NCI-H82 (cell line): ENCODE results near the gene WDCP.

Experiments
- DNase-seq: peaks from one replicate; lab custom pipeline; 2025; lab: John Stamatoyannopoulos, UW

Gene WDCP

DNA sequence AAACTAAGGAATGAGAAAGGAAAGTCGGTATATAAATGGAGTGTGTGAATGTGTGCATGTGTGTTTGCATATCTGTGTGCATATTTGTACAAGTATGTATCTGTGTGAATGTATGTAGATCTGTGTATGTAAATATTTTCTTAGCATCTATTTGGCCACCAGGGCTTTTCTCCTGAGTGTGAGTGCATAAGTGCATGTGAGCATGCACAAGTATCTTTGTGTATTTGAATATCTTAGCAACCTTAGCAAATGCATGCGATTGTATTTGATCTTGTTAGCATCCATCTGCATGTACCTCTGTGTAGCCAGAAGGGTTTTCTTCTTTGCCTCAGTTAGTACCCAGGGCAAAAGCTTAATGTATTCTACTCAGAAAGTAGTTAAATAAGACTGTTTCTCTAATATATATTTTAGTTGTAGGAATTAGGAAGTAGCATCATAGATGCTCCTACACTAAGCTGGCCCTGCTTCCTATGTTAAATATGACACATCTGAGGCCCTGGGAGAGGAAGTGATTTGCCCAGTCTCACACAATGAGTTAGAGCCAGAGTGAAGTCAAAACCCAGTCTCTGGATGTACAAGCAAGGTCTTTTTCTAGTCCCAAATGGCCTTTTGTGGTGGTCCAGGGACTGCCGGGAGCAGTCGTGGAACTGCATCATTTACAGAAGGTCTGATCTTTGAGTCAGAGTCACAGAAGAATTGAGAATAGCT lies 11.5 kb upstream of the WDCP start:
- DNase-seq, result no peak

- DNase-seq, result no peak
These were observed 8.6 kb upstream of the WDCP start for GRCh38 chr2:24055750-24056149.

GRCh38 chr2:24054366-24055010 lies 7.3 kb upstream of the WDCP start:
- DNase-seq, result no peak

GRCh38 chr2:24052951-24053350 lies 5.8 kb upstream of the WDCP start:
- no peak for DNase-seq

GRCh38 chr2:24051833-24052232 lies 4.6 kb upstream of the WDCP start:
- DNase-seq, result no peak

DNA sequence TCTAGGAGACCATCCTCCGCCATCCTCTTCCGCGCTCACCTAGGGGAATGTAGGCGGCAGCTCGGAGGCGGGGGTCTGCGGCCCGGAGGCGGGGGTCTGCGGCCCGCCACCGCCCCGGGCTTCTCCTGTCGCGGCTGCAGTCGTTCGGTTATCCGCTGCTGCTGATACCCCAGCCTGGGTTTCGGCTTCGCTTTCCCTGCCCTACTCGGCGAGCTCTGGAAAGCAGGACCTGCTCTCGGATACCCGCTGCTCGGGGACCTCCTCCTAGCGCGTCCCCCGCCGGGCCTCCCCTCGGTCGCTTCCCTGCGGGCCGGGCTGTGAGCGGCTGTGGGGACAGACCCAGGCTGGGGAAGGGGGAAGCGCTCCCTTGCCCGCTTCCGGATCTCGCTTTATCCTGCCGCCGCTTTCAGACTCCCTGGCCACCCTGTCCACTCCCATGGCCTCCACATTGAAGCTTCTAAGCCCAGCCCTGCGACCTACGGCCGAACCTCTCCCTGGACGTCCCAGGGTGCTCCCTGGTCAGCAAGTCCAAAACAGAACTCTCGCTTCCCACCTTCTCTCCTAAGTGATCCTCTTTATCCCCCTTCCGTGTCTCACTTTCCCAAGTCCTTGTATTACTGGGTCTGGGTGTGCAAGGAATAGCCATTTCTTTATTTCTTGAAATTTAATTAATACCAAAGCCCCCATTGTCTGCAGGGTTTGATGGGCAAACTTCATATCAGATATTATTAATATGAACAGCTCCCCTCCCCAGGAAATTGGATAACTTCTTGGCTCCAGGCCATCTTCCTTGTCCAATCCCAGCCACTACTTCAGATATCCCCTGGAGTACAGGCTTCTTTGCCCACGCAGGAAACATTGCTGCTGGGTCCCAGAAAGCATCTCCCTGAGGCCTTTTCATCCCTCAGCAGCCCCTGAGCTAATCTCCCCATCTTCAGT lies 3.1 kb upstream of the WDCP start:
- DNase-seq, result peak; percentile 50

DNA sequence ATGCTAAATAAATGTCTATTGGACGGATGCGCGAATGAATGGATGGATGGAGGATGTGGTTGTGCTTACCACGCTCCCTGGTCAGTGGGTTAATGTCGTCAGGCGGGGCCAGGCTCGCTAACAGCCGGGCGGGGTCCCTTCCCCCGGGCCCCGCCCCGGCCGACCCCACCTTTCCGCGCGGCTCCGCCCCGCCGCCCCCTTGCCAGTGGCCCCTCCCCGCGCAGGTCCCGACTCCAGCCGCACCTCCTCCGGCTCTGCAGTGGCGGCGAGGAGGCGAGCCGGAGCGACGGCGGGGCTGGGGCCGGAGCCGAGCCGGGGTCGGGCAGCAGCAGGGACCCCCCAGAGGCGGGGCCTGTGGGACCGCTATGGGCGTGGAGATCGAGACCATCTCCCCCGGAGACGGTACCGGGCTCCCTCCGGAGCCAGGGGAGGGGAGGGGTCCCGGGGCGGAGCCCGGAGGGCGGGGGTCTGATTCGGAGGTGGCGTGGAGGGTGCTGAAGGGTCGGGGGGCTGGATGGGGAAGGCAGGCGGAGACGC lies 2.4 kb upstream of the WDCP start, which contains the start of gene FKBP1B:
Gene FKBP1B, plus strand, starts transcription at position 257 of the 537 bp plus-strand sequence. Its CDS starts 109 bp downstream, at position 366.
- peak; percentile 92 for DNase-seq

DNA sequence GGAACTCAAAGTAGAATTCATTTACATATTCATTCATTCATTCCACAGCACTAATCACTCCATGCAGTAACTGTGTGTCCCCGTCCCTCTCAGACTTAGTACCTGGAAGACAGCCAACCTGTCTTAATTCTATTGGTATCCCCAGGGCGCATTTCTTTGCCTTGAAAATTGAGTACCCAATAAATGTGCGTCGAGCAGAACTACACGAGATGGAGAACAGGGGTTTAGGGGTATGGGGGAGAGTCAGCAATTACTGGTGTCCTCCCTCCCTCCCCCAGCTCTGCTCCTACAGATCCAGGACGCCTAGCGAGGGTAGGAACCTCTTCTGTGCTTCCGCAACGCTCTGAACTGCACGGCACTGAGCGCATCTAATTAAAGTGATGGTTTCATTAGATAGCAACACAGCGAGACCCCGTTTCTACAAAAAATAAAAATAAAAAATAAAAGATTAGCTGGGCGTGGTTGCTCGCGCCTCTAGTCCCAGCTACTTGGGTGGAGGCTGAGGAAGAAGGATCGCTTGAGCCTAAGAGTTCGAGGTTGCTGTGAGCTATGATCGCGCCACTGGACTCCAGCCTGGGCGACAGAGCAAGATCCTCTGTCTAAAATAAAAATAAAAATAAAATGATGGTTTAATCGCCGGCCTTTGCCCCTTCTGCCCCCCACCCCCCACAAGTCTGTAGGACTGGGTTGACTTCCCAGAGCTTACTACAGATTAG lies 1.7 kb upstream of the WDCP start:
- peak; percentile 61 for DNase-seq

DNA sequence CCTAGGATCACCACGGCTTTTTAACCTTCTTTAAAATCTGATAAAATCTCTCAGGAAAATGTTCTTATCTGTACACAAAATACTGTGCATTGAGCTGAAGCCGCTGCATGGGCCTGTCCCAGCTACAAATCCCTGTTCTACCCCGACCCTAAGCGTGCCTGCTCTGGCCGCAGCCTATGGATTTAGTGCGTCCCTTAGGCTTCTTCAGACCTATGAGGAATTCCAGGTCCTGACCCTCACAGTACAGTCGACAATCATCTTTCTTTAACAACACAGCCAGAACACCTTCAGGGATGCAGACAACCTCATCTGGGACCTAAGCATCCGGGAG lies 477 bp upstream of the WDCP start:
- no peak for DNase-seq

DNA sequence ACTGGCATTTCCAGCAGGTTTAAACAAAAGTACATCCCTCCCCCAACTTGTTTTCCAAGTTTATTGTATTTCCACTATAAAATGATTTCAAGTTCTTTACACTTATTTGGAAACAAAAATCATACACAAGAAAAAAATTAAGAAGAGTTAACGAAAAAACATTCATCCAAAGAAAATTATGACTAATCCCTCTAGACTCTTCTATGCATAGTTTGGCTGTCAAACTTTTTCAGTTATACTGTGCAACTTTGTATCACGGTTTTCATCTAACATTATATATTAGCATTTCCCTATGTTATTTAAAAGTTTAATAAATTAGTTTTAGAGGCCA lies 627 bp downstream of the WDCP start:
- DNase-seq, result no peak

DNA sequence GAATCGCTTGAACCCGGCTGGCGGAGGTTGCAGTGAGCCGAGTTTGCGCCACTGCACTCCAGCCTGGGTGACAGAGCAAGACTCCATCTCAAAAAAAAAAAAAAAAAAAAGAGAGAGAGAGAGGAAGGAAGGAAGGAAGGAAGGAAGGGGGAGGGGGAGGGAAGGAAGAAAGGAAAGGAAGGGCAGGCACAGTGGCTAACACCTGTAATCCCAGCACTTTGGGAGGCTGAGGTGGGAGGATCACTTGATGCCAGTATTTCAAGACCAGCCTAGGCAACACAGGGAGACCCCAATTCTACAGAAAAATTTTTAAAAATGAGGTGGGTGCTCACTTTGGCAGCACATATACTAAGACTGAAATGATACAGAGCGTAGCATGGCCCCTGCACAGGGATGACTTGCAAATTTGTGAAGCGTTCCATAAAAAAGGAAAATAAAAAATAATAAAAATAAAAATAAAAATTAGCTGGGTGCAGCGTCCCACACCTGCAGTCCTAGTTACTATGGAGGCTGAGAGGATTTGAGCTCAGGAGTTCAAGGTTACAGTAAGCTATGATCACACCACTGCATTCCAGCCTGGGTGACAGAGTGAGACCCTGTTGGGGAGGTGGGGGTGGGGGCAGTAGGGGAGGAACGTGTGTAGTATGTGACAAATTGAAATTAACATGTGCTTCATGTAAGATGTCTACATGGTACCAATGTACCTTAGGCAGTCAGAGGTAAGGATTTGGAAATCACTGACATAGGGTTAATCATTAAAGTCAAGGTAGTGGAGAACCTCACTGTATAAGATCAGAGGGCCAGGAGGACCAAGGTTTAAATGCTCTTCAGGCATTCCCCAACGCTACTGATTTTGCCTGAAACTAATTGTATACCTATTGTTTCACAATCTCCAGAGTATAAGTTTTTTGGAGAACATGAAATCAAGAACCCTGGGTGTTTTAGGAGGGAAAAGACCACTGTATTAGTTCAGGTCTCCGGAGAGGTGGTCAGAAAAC lies 1.4 kb downstream of the WDCP start:
- DNase-seq, result no peak

GRCh38 chr2:24043133-24043532 lies 4.1 kb downstream of the WDCP start:
- peak; percentile 26 for DNase-seq

DNA sequence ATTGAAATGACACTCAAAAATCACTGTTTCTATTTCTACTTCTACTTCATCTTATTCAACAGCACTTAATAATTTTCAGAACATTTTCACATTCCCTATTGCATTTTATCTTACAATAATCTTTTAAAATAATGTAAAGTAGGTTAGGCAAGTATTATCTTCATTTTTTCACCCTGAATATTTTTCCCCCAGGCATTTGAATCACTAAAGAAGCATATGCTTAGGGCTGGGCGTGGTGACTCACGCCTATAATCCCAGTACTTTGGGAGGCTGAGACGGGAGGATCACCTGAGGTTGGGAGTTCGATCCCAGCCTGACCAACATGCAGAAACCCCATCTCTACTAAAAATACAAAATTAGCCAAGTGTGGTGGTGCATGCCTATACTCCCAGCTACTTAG lies 6.7 kb downstream of the WDCP start:
- DNase-seq, result no peak

GRCh38 chr2:24038786-24039499 lies 8.2 kb downstream of the WDCP start:
- DNase-seq, result no peak

DNA sequence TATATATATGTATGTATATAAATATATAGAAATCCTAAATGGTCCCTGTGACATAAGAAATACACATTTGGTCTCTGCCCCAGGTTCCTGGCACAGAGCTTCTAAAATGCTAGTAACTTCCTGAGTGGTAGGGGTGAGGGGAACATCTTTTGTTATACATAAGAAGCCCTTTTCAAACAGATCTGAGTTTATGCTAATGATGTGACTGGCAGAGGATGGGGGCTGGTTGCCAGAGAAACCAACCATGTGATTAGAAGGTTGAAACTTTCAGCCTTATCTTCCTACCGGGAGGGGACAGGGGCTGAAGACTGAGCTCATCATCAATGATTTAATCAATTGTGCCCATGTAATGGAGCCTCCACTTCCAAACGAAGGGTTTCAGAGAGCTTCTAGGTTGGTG lies 21.0 kb downstream of the WDCP start:
- DNase-seq, result no peak

DNA sequence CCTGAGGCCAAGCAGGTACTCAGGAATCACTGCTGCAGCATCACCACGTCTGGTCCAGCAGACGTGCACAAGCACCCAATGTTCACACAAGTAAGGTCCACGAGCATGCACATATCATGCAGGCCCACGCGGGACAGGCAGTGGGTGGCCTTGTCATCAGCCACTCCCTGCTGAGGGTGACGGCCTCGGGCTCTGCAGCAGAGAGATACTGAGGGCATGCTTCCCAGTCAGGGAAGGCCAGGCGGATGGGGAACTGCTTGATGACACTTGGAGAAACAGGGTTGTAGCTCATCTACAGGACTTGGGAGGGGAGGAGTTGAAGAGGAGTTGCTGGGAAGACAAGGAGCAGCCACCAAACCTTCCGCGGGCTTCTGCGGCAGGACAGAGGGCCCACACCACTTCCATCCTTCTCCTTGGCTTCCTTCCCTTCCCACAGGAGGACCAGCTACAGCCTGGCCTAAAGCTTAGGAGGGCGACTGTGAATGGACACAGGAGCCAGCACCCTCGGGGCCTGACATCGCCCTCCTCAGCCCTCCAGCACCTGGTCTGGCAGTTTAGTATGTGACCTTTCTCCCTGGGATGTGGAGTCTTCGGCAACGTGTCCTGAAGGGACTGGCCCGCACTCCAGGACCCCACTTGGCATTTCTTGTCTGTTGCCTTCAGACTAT lies 22.1 kb downstream of the WDCP start:
- no peak for DNase-seq

DNA sequence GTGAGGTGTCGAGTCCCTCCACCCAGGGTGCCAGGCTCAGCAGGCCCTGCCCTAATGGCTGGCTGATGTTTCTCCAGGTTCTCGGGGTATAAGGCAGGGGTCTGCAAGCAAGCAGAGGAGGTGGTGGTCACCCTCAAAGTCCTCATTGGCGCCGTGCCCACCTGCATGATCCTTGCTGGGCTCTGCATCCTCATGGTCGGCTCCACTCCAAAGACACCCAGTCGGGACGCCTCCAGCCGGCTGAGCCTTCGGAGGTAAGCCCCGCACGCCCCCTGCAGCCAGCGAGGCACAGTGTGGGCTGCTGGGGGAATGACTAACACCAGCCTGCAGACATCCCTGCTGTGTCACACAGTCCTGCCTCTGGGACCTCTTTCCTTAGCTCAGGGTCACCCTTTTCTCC lies 23.2 kb downstream of the WDCP start:
- no peak for DNase-seq

- DNase-seq, result no peak
These were observed 24.1 kb downstream of the WDCP start for GRCh38 chr2:24022975-24023575.

DNA sequence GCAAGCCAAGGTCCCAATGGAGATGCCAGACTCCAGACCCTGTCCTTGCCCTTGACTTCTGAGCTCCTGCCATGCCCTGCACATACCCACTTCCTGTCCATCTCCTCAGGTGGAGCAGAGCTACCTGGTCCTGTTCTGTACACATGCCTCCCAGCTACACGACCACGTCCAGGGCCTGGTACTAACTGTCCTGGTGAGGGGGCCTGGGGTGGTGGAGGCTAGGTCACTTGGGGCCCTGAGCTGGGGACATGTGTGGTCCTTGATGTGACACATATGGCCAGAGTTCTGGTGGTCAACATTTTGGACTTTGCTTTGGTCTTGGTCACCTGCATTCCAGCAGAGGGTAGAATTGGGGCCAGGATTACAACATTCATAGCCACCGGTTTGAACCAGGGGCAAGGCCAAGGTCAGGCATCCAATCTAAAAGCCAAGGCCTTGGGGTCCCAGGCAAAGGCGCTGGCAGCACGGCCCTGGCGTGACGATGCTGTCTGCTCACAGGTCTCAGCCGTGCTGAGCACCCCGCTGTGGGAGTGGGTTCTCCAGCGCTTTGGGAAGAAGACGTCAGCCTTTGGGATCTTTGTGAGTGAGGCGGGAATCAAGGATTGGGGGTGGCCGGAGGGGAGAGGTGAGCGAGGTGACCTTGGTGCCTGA lies 24.7 kb downstream of the WDCP start:
- DNase-seq, result no peak
